ENCODE results near the gene KCTD10. TPM values are rescaled to one million over a fixed set of nuclear protein-coding genes. Genes with fewer than 3 reads are reported as not detected.

KCTD10 gene
- total and polyA plus RNA-seq, 9 of the 15 experiments (the other 6 are each of a cell fraction or from before 2014, with no cell fraction given): 1.9 to 37.5 (median 15.7) TPM

DNA sequence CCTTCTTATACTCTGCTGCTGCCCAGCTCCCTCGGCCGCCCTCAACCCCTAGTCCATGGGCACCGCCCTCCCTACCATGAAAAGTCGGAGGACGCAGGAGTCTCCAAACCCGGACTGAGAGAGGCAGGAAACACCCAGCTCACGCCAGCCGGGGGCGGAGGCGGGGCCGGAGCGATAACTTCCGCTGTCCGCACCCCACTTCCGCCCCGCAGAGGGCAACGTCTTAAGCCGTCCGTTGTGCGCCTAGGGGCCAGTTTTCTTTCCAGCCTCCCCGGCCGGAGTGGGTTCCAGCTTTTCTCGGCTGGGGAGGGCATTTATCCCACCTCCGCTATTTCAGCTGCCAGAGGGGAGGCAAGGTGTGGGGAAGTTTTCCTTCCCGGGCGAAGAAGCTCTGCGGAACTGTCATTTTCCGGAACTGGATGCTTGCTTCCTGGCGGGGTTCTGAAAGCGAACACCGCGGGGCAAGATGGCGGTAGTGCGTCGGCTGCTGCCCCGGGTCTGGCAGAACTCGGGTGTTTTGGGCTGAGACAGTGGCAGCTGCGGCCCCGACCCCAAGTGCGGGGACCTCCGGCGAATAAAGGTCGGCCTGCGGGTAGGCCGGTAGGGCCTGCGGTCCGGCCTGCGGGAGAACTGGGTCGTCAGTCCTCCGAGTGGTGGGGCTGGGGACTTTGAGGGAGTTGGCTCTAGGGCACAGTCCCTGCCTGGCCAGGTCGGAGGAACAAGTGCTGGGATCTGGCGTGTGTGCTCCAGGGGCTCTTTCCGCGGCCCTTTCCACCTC, at the start of gene KCTD10, which contains the start of gene UBE3B (continued):
- TF ChIP-seq, protein P1, sequence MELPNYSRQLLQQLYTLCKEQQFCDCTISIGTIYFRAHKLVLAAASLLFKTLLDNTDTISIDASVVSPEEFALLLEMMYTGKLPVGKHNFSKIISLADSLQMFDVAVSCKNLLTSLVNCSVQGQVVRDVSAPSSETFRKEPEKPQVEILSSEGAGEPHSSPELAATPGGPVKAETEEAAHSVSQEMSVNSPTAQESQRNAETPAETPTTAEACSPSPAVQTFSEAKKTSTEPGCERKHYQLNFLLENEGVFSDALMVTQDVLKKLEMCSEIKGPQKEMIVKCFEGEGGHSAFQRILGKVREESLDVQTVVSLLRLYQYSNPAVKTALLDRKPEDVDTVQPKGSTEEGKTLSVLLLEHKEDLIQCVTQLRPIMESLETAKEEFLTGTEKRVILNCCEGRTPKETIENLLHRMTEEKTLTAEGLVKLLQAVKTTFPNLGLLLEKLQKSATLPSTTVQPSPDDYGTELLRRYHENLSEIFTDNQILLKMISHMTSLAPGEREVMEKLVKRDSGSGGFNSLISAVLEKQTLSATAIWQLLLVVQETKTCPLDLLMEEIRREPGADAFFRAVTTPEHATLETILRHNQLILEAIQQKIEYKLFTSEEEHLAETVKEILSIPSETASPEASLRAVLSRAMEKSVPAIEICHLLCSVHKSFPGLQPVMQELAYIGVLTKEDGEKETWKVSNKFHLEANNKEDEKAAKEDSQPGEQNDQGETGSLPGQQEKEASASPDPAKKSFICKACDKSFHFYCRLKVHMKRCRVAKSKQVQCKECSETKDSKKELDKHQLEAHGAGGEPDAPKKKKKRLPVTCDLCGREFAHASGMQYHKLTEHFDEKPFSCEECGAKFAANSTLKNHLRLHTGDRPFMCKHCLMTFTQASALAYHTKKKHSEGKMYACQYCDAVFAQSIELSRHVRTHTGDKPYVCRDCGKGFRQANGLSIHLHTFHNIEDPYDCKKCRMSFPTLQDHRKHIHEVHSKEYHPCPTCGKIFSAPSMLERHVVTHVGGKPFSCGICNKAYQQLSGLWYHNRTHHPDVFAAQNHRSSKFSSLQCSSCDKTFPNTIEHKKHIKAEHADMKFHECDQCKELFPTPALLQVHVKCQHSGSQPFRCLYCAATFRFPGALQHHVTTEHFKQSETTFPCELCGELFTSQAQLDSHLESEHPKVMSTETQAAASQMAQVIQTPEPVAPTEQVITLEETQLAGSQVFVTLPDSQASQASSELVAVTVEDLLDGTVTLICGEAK (IDR thresholded peaks at IDR 0.05): peak; percentile 100
- TF ChIP-seq, protein P1 (CRISPR knock-in tag; IDR thresholded peaks at IDR 0.05): no peak
- no peak for TF ChIP-seq POU5F1 (IDR thresholded peaks at IDR 0.05; ENCODE audit: borderline replicate concordance, low read depth, low read length, partially characterized antibody)
- TF ChIP-seq SMARCE1 (IDR thresholded peaks at IDR 0.05): 0 out of 2 replicates have a peak, but pooled peaks have one; percentile 8
- TF ChIP-seq ZNF444 (CRISPR knock-in tag; IDR thresholded peaks at IDR 0.05): no peak
- no peak; the same call in 1 of the 2 replicates for TF ChIP-seq MYBL2 (IDR thresholded peaks at IDR 0.05; ENCODE audit: low read depth)
- TF ChIP-seq MYBL2 (CRISPR knock-in tag; IDR thresholded peaks at IDR 0.05; ENCODE audit: borderline replicate concordance): no peak
- no peak for TF ChIP-seq ZNF644 (tag; IDR thresholded peaks at IDR 0.05; ENCODE audit: low read depth)
- no peak for TF ChIP-seq BDP1 (IDR thresholded peaks at IDR 0.05; ENCODE audit: insufficient read depth, insufficient read length)
- peak; percentile 78 for TF ChIP-seq ASH1L (IDR thresholded peaks at IDR 0.05; ENCODE audit: borderline replicate concordance, low read depth, partially characterized antibody)
- peak; percentile 100 for TF ChIP-seq SIN3B (IDR thresholded peaks at IDR 0.05; ENCODE audit: low read depth)
- TF ChIP-seq ZNF57 (CRISPR knock-in tag; IDR thresholded peaks at IDR 0.05): no peak
- 0 out of 2 replicates have a peak, but pooled peaks have one; percentile 77 for TF ChIP-seq ZC3H8 (IDR thresholded peaks at IDR 0.05)
- TF ChIP-seq HSF4 (CRISPR knock-in tag; IDR thresholded peaks at IDR 0.05; ENCODE audit: borderline replicate concordance): no peak
- TF ChIP-seq ETV1 (tag; conservative IDR thresholded peaks at IDR 0.05; ENCODE audit: low read depth): peak; percentile 95
- TF ChIP-seq DACH1 (IDR thresholded peaks at IDR 0.05; ENCODE audit: partially characterized antibody): no peak
- TF ChIP-seq, protein P2, sequence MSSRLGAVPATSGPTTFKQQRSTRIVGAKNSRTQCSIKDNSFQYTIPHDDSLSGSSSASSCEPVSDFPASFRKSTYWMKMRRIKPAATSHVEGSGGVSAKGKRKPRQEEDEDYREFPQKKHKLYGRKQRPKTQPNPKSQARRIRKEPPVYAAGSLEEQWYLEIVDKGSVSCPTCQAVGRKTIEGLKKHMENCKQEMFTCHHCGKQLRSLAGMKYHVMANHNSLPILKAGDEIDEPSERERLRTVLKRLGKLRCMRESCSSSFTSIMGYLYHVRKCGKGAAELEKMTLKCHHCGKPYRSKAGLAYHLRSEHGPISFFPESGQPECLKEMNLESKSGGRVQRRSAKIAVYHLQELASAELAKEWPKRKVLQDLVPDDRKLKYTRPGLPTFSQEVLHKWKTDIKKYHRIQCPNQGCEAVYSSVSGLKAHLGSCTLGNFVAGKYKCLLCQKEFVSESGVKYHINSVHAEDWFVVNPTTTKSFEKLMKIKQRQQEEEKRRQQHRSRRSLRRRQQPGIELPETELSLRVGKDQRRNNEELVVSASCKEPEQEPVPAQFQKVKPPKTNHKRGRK (tag; IDR thresholded peaks at IDR 0.05): no peak
- no peak for TF ChIP-seq RFX1 (IDR thresholded peaks at IDR 0.05)
- no peak for TF ChIP-seq SMARCC2 (IDR thresholded peaks at IDR 0.05; ENCODE audit: low read depth)
